ENCODE measurements around the gene MRPL43.

DNA sequence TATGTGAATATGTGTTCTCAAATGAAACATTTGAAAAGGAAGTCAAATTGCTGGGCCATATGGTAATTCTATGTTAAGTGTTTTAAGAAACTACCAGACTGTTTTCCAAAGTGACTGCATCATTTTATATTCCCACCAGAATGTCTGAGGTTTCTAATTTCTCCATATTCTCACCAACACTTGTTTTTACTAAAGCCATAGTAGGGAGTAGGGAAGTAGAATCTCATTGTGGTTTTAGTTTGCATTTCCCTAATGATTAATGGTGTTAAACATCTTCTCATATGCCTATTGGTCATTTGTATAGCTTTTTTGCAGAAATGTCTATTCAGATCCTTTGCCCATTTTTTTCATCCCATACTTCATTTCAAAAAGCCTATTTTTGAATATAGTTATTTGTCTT, 27.0 kb downstream of the MRPL43 start:
- TF ChIP-seq, protein P1, sequence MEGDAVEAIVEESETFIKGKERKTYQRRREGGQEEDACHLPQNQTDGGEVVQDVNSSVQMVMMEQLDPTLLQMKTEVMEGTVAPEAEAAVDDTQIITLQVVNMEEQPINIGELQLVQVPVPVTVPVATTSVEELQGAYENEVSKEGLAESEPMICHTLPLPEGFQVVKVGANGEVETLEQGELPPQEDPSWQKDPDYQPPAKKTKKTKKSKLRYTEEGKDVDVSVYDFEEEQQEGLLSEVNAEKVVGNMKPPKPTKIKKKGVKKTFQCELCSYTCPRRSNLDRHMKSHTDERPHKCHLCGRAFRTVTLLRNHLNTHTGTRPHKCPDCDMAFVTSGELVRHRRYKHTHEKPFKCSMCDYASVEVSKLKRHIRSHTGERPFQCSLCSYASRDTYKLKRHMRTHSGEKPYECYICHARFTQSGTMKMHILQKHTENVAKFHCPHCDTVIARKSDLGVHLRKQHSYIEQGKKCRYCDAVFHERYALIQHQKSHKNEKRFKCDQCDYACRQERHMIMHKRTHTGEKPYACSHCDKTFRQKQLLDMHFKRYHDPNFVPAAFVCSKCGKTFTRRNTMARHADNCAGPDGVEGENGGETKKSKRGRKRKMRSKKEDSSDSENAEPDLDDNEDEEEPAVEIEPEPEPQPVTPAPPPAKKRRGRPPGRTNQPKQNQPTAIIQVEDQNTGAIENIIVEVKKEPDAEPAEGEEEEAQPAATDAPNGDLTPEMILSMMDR (IDR thresholded peaks at IDR 0.05; ENCODE audit: insufficient read depth, low read length, poor library complexity, severe bottlenecking) = no peak
- no peak for TF ChIP-seq EZH2phosphoT487 (conservative IDR thresholded peaks at IDR 0.05; ENCODE audit: low read length)
